H54 (cell line): ENCODE data around the gene GALNT10.

ENCODE experiments used
- DNase-seq: peaks from one replicate; pipeline ENCODE4 v3.0.0; 2011; ENCODE audit warnings: low spot score, mixed read lengths; ENCODE audit not compliant: insufficient read length
- FAIRE-seq: peaks from 3 replicates; lab custom pipeline; 2011; peaks lifted over from hg19 to GRCh38; lab: Jason Lieb, UNC
- POLR2A ChIP-seq: IDR thresholded peaks from 2 replicates; pipeline ENCODE4 v1.6.1; 2011; ENCODE audit warnings: low read depth, mild to moderate bottlenecking, low read length

Gene GALNT10

DNA sequence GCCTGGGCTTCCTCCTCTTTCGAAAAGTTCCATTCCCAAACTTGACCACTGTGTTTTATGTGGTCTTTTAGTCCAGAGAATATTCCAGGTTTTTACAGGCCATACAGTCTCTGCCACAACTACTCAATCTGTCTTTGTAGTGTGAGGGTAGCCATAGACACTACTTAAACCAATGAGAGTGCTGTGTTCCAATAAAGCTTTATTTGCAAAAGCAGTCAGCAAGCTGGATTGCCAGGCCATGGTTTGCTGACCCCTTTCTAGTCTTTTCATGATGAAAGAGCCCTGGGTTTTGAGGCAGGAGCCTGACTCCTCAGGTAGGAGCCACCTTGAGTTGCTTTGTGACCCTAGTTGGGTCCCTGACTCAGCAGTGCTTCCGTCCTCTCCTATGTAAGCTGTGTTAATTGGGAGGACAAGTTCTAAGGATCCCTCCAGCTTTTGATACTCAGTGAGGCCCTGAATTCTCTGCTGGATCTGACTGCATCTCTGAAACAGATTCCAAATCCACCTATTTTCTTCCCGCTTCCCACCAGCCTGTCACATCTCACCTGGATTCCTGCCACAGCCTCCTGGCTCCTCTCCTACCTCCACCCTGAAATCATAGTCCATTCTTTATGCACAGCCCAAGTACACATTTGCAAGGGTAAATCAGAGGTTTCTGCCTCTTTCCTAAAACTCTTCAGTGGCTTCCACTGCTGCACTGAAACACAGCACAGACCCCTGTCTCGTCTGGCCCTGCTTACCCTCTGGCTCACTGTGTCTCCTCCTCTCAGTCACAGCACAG, 13.5 kb downstream of the GALNT10 start:
- FAIRE-seq, result no peak
- DNase-seq, result no peak
- TF ChIP-seq POLR2A, result no peak

DNA sequence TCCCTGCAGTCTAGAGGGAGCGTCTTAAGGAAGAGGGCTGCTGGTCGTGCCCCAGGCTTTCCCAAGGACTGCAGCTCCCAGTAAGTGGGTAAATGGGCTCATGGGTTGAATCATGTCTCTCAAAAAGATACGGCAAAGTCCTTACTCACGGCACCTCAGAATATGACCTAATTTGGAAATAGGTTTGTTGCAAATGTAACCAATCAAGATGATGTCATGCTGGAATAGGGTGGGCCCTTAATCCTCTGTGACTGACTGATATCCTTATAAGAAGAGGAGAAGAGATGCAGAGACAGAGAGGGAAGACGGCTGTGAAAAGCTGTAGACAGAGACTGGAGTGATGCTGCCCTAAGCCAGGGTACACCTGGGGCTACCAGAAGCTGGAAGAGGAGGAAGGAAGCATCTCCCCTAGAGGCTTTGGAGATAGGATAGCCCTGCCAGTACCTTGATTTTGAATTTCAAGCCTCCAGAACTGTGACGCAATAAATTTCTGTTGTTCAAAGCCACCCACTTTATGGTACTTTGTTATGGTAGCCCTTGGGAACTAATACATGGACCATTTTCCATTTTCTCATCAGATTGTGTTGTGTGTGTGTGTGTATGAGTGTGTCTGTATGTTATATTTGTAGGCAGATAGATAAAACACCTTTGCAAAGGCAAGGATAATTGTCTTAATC, 15.0 kb downstream of the GALNT10 start:
- TF ChIP-seq POLR2A, result no peak
- FAIRE-seq, result no peak
- no peak for DNase-seq

DNA sequence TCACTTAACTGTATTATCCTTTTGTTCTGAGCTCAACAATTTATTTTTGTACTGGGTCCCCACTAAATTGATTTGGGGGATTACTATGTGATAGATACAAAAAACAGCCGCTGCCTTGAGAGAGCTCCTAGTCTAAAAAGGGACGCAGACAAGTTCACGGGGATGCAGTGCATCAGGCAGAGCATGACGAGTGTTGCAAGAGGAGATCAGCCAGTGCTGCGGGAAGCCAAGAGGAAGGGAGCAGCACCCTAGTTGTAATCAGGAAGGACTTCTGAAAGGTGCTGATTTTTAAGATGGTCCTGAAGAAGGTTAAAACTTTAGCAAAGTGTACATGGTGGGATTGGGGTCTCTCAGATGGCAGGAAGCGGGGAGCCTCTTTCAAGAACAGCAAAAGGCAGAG, 15.8 kb downstream of the GALNT10 start:
- no peak for TF ChIP-seq POLR2A
- FAIRE-seq (no peak), DNase-seq (no peak)

DNA sequence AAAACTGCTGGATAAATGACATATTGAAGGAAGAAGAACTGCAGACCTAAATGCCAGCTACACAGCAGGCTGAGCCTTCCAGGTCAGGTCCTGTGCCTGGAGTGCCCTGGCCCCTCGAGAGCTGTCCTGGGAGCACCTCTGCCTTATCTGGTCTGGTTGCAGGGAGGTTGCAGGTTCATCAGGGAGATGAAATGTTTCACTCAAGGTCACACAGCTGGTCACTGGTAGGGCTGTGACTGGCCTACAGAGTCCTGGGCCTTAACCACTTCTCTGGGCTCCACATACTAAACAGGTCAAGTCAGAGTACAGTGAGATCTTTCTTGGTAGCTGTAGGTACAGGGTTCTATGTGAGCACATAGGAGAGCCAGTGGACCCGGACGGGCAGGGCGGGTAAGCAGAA, 16.7 kb downstream of the GALNT10 start:
- no peak for FAIRE-seq
- no peak for TF ChIP-seq POLR2A
- DNase-seq, result no peak

DNA sequence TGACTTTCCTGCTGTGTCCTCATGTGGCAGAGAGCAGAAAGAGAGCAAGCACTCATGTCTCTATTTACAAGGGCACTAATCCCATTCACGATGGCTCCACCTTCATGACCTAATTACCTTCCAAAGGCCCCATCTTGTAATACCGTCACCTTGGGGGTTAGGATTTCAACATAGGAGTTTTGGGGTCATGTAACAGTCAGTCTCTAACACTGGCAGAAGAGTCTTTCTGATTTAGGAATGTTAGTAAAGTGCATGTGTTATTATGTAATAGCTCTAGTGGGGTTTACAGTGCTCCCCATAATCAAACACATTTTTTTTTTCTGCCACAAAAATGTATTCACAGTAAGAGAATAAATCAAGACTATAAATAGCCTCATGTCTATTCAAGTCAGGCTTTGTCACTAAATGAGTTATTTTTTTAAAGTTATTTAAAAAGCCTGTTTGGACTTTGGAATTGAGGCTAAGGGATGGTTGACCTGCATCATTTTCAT, 19.1 kb downstream of the GALNT10 start:
- DNase-seq (no peak), FAIRE-seq (no peak)
- no peak for TF ChIP-seq POLR2A

DNA sequence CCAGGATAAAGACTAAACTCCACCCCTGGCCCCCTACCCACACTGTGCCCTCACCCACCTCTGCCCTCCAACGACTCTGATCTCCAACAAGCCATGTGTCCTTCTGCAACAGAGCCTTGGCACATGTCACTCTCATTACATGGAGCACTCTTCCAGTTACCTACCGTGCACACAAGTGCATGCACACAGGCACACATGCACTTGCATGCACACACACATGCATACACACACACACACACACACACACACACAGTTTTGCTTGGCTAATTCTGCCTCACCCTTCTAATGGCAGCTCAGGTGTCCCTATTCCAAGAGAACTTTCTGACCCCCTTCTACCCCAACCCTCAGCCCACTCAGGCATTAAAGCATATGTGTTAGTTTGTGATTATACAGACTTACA, 19.6 kb downstream of the GALNT10 start:
- no peak for TF ChIP-seq POLR2A
- DNase-seq (no peak), FAIRE-seq (no peak)

DNA sequence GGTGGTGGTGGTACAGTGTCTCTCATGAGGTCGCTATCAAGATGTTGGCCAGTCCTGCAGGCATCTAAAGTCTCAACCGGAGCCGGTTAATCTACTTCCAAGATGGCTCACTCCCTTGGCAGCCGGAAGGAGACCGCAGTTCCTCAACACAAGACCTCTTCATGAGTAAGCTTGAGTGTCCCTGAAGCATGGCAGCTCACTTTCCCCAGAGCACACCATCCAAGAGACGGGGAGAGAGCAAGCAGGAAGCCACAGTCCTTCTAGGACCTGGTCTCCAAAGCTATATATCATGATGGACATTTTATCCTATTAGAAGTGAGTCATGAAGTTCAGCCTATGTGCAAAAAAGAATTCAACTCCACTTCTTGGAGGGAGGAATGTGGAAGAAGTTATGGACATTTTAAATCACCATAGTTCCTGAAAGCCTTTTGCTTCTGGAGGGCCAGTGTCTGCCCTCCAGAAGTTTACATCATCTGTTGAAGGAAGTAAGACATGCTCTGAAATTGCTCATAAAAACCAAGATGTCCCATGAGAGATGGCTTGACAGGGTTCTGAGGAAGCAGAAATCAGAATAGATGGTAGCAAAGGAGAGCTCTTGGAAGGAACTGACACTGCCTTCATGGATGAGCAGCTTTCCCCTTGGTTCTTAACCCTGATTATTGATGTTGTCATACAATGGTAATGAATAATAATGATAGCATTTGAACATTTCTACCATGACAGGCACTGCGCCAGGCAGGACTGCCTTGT, 21.3 kb downstream of the GALNT10 start:
- no peak for FAIRE-seq

DNA sequence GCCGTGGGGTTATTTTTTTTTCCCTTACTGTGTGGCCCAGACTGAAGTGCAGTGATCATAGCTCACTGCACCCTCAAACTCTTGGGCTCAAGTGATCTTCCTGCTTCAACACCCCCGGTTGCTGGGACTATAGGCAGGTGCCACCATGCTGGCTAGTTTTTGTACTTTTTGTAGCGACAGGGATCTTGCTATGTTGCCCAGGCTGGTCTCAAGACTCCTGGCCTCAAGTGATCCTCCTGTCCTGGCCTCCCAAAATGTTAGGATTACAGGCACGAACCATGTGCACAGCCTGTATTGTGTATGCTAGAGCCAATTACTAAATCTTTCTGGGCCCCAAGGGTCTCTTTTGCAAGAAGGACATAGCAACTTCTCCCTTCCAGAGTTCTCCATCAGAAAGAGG, 23.1 kb downstream of the GALNT10 start:
- TF ChIP-seq POLR2A, result no peak
- FAIRE-seq (no peak), DNase-seq (no peak)

More for the DNA sequence above, 21.3 kb downstream of the GALNT10 start:
- no peak for TF ChIP-seq POLR2A
- DNase-seq, result no peak

DNA sequence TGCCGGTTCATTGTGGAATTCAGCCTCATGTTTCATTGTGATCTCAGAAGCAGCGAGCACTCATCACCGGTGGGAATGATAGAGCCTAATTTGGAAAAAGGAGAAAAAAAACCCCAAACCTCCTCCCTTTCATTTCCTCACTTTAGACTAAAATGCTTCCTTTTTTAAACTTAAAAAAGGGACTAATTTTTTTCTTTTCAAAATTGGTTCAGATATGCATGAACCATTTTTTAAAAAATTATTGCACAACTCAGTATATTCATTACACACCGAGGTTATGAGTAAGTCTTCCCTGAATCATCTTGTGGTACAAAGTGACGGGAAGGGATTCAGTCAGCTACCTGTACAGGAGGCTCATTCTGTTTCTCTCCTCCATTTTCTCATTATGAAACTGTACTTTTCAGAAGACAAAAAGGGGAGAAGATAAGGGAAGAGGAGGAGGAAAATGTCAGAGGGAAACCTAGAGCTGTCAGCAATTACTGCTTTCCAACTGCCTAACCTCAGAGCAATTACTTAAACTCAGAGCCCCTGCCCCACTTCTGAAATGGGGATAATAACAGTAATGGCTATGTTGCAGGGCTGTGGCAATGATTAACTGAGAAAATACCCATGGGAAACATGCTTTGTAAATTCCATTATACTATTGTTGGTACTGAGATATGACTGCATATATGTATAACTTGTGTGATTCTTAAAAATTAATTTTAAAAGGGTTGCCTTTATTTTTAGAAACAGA, 24.0 kb downstream of the GALNT10 start:
- TF ChIP-seq POLR2A, result no peak
- FAIRE-seq (no peak), DNase-seq (no peak)

DNA sequence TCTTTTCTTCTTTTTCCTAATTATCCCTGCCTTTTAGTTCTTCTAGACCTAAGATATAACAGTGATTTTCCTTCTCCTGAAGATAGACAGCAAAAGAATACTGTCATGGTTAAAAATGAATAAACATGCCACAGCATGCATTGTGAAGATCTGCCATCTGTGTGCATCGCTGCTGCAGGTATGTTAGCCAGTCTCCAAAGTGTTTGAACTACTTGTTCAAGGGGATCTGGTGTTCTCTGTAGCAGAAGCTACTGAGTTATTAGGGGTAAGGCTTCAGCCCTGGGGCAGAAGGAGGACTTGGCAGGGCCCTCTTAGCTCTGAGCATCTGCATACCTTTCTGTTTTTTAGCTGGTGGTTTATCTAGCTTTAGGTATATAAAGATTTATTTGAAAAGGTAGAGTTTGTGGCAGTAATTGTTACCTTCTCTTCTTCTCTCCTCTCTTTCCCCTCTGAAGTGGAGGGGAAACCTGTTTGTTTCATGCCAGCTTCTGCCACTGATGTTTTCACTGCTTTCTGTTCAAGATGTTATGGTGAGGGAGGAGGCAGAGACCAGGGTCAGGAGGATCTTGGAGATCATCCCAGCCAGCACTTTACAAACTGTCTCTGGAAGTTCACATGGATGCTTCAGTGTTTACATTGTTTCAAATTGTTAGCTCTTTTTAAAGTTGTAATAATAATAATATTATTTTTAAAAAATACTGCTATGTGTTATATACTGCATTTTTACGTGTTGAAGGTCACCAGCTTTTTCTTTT, 25.2 kb downstream of the GALNT10 start:
- no peak for DNase-seq
- no peak for FAIRE-seq
- no peak for TF ChIP-seq POLR2A

DNA sequence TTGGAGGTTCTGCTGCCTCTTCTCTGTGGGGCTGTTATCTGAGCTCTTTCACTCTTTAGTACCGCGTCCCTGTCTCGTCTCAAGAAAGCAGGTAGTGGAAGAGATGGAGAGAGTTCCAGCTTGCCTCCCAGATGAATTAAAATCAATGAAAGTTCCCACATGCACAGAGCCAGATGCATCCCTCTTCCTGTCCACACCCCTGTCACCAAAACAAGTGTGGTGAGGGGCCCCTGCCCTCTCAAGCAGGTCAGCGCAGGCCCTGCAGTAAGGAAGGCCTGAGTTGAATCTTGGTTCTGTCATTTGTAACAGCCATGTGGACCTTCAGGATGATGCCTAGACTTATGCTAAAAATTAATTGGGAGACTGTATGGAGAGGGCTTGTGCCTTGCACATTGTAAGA, 26.9 kb downstream of the GALNT10 start:
- DNase-seq (no peak), FAIRE-seq (no peak)
- no peak for TF ChIP-seq POLR2A

DNA sequence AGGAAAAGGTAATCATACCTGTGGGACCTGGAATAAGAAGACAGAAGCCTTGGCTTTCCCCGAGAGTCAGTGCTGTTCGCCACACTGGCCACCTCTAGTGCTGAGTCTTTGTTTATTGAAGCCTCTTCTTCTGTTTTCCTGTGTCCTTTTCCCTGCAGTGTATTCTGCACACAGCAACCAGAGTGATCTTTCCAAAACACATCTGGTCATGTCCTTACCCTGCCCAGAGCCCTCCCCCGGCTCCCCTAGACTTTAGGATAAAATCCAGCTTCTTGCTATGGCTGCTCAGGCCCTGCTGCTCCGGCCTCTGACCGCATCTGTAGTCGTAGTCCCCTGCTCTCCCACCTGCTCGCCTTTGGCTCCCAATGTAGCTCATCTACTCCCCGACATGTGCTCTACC, 28.3 kb downstream of the GALNT10 start:
- no peak for DNase-seq
- no peak for FAIRE-seq
- TF ChIP-seq POLR2A, result no peak

DNA sequence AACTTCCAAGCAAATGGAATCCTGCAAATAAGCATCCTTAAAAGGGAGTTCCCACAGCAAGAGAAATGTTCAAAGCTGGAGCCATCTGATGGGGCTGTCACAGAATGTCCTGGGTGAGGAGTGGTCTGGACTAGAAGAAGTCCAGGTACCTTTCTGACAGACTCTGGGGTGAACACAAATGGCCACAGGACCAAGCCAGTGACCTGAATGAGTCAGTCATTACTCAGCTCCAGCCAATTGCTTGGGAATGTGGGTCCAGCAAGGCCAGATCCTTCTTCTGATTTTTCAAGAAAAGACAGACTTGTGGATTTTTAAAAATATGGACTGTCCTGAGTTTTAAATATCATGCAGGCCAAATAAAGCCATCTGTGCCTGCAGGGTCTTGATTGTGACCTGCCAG, 30.1 kb downstream of the GALNT10 start:
- peak; percentile 75 for FAIRE-seq
- peak; percentile 35 for DNase-seq
- no peak for TF ChIP-seq POLR2A
